Melanocyte of skin (primary cell): ENCODE results near the gene PPIC. TPM values are rescaled to one million over a fixed set of nuclear protein-coding genes. Genes with fewer than 3 reads are reported as not detected.

ENCODE experiments used
- small RNA-seq, 2 donors: library from RNA; depleted of rRNA; stranded (forward); fragments of <200 nt; gene quantifications; one replicate each; pipeline ENCODE3, GENCODE V24; 2012
- total RNA-seq, 2 donors: library from RNA; depleted of rRNA; stranded (reverse); fragments of >200 nt; gene quantifications; 2 replicates each; pipeline ENCODE4 v1.2.3, GENCODE V29; 2012

The PPIC gene
- 10 to 100 TPM in 1 of 2 donors, 1 to 10 TPM in 1; 7.6 to 12.0 TPM for total RNA-seq

DNA sequence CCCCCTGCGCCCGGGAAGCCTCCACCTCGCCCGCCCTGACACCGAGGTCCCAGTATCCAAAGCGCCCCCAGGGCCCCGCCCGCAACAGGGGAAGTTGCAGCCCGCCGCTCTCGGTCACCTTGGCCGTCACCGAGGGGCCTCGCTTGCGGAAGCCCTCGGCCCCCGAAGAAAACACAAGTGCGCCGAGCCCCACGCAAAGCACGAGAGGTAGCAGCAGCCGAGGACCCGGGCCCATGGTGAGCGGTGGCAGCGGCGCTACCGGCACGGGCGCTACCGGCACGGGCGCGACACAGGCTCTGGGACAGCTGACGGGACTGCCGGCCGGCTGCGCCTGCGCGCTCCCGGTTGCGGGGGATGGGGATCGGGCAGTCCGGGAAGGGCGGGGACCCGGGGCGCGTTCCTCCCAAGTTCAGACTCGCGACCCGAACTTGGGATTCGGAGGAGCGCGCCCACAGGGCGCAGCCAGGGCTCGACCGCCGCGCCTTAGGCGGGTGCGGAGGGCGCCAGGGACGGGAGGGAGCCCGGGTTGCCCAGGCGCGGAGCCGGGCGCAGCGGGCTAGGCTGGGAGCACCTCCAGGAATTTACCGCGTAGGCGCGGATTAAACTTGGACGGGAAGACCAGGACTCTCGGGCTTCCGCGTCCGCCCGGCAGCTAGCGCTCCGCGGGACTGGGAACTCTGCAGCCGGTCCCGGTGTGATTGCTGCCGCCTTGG is at the start of gene PPIC:
TSS of gene PPIC (minus strand) at position 335 of the 713 bp plus-strand sequence. CDS start at position 235, 100 bp downstream.

Small RNAs within 50 kb of the gene (small RNA-seq; reads per million reads assigned to genes)
- 0 reads per million in 2 donors for gene RN7SL689P
- 0 reads per million in 2 donors for gene RN7SL711P

Other genes with a start within 250 kb of the PPIC start
- gene SNX24, start 191.1 kb downstream of the PPIC start, total RNA-seq: 10 to 100 TPM; 31.0 to 63.3 TPM
- under 1 TPM in 1 of 2 donors, not detected in 1; under 0.01 TPM for gene PRDM6, start 52.5 kb upstream of the PPIC start, total RNA-seq